Measurements from ENCODE around the gene FRS2.

The FRS2 gene, protein sequence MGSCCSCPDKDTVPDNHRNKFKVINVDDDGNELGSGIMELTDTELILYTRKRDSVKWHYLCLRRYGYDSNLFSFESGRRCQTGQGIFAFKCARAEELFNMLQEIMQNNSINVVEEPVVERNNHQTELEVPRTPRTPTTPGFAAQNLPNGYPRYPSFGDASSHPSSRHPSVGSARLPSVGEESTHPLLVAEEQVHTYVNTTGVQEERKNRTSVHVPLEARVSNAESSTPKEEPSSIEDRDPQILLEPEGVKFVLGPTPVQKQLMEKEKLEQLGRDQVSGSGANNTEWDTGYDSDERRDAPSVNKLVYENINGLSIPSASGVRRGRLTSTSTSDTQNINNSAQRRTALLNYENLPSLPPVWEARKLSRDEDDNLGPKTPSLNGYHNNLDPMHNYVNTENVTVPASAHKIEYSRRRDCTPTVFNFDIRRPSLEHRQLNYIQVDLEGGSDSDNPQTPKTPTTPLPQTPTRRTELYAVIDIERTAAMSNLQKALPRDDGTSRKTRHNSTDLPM

DNA sequence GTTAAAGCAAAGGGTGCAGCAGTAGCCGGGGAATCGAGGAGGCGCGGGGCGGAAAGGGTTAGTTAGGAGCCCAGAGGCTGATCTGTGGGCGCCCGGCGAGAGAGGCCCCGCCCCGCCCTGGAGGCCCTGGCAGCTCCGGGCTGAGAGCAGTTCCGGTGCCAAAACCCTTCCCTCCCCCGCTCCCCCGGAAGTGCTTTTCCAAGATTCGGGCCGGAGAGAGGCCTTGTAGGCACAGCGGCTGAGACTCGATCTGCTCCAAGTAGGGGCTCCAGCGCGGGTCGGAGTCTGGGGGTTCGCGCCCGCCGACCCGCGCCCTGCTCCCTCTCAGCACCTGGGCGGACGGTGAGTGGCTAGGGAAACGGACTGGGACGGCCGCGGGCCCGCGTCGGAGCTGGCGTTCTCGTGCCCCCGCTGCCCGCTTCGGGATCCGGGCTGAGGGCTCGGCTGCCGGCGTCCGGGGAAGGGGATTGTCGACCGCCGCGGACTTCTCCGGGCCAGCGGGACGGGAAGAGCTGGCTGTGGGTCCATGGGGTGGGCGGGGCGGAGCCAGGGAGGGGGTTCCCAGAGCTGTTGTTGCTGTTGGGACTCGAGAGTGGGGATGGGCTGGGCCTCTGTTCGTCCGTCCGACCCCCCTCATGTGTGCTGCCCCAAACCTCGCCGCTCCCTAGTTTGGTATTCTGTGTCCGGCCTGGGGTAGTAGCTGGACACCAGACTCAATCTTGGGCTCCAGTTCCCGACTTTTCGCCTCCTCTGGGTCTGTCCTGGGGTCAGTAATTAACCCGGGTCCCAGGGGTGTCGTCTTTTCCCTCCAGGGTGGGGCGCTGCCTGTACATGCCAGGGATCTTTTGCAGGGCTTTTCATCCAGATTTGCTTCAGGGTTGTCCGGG, at the start of gene FRS2:
FRS2 (plus strand) TSS at position 200 of the 887 bp plus-strand sequence. CDS start 98,643 bp downstream, outside the sequence.
- Histone ChIP-seq H3K27me3 (ENCODE audit: control insufficient read depth, insufficient read depth, low read length) (no peaks in the 10 kb centered on the region), H2AFZ (peak within 1 kb of the TSS; percentile 98), H3K4me2 (ENCODE audit: low read length) (peak within 1 kb of the TSS; percentile 83), H3K79me2 (peaks cover 39% of the 10 kb centered on the region), H3K4me1 (peaks cover 13% of the 10 kb centered on the region), H3K27ac (peak within 1 kb of the TSS; percentile 81), H3K9ac (peak within 1 kb of the TSS; percentile 97), H3K36me3 (ENCODE audit: control insufficient read depth, insufficient read depth, low read length) (no peaks in the 10 kb centered on the region), H3K9me3 (ENCODE audit: control insufficient read depth, low read length) (no peaks in the 10 kb centered on the region), H3K4me3 (ENCODE audit: low read depth, low read length) (peak within 1 kb of the TSS; percentile 82)
- TF ChIP-seq CTCF (IDR thresholded peaks at IDR 0.05), result peak; percentile 36

GRCh38 chr12:69421548-69421947, 48.6 kb upstream of the FRS2 start:
- Histone ChIP-seq H3K4me3 (ENCODE audit: low read depth, low read length) (no peak overlapping the region), H3K4me1 (no peaks in the 10 kb centered on the region), H3K9ac (no peak overlapping the region), H2AFZ (no peak overlapping the region), H3K27me3 (ENCODE audit: control insufficient read depth, insufficient read depth, low read length) (no peaks in the 10 kb centered on the region), H3K27ac (no peak overlapping the region), H3K4me2 (ENCODE audit: low read length) (no peak overlapping the region), H3K36me3 (ENCODE audit: control insufficient read depth, insufficient read depth, low read length) (no peaks in the 10 kb centered on the region), H3K79me2 (no peaks in the 10 kb centered on the region), H3K9me3 (ENCODE audit: control insufficient read depth, low read length) (no peaks in the 10 kb centered on the region)
- no peak for TF ChIP-seq CTCF (IDR thresholded peaks at IDR 0.05)

DNA sequence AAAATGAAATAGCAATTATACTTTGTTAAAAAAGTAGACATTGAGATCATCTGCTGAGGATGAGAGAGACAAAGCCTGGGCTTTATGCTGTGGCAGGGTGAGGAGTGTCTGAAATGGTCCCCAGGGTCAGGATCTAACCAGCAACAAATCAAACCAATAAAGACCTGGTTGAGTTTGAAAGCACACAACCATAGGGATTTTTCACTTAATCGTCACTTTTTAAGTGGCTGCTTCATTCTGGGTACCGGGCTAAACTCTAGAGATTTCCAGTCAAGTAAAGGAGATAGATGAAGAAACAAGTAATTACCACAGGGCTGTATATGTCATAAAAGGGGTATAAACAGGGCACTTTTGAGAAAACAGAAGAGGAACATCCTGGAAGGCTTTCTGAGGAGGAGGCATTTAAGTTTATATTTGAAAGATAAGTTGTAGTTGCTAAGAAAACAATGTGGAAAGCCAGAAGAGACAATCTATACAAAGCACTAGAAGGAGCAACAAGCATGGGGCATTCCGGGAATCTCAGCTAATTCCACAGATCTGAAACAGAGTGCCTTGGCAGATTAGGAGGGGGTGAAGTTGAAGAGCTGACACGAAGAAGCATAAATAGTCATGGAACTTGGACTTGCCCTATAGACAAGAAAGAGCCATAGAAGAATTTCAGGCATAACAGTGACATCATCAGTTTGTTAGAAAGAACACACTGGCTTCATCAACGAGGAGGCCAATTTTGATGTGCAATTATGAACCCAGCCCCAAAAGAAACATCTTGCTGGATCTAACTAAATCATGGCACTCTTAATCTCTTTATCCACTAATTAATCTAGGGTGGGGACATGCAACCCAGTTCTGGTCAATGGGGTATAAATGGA, 46.9 kb upstream of the FRS2 start:
- no peak for TF ChIP-seq CTCF (IDR thresholded peaks at IDR 0.05)
- Histone ChIP-seq H3K4me2 (ENCODE audit: low read length) (no peak overlapping the region), H3K9ac (no peak overlapping the region), H3K27ac (no peak overlapping the region), H3K27me3 (ENCODE audit: control insufficient read depth, insufficient read depth, low read length) (no peaks in the 10 kb centered on the region), H3K79me2 (no peaks in the 10 kb centered on the region), H3K4me1 (no peaks in the 10 kb centered on the region), H3K4me3 (ENCODE audit: low read depth, low read length) (no peak overlapping the region), H2AFZ (no peak overlapping the region), H3K36me3 (ENCODE audit: control insufficient read depth, insufficient read depth, low read length) (no peaks in the 10 kb centered on the region), H3K9me3 (ENCODE audit: control insufficient read depth, low read length) (no peaks in the 10 kb centered on the region)

DNA sequence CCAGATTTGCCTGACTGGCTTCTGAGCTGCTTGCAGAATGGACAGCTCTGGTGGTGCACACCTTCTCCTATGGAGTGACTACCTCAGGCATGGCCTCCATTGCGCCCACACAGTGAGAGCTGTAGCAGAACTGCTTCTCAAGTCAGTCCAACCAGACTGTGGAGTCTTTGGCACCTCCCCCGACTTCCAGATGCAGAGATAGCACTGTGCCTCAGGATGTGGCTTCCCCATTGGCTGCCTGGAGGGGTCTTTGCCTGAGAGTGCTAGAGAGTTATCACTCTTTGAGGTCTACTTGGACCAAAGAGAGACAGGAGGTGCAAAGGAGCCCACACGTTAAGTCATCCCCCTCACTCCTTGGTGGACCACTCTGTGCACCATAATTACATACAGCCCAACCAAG, 44.8 kb upstream of the FRS2 start:
- H3K36me3 ChIP-seq (ENCODE audit: control insufficient read depth, insufficient read depth, low read length), result no peaks in the 10 kb centered on the region
- no peak overlapping the region for H3K4me3 ChIP-seq (ENCODE audit: low read depth, low read length)
- TF ChIP-seq CTCF (IDR thresholded peaks at IDR 0.05), result no peak
- no peak overlapping the region for H2AFZ ChIP-seq
- H3K27me3 ChIP-seq (ENCODE audit: control insufficient read depth, insufficient read depth, low read length), result no peaks in the 10 kb centered on the region
- H3K9me3 ChIP-seq (ENCODE audit: control insufficient read depth, low read length), result no peaks in the 10 kb centered on the region
- no peaks in the 10 kb centered on the region for H3K79me2 ChIP-seq
- no peaks in the 10 kb centered on the region for H3K4me1 ChIP-seq
- H3K27ac ChIP-seq, result no peak overlapping the region
- no peak overlapping the region for H3K4me2 ChIP-seq (ENCODE audit: low read length)
- H3K9ac ChIP-seq, result no peak overlapping the region

Data from parathyroid adenoma (tissue), 2 donors.